Transverse colon (tissue), 4 donors: ENCODE results near the gene DDX17.

Experiments
- CTCF ChIP-seq, 5 experiments: fragments of 200-600 bp in 3 of 5; fragments of 450-650 bp in 2 of 5; sonication (generic) in 3 of 5; IDR thresholded peaks; 1 replicate in 2 of 5; 2 replicates in 3 of 5; pipeline ENCODE4 v1.5.1; 2016 to 2017; ENCODE audit warnings: antibody characterized with exemption in 5 of 5, inconsistent platforms in 3 of 5, mild to moderate bottlenecking in 2 of 5, moderate library complexity in 1 of 5
- EP300 ChIP-seq: sonication (generic); formaldehyde crosslinking; IDR thresholded peaks from one replicate; pipeline ENCODE4 v1.6.1; 2017; ENCODE audit warnings: antibody characterized with exemption, low read depth
- POLR2A ChIP-seq: fragments of 450-650 bp; IDR thresholded peaks from one replicate; pipeline ENCODE4 v1.6.1; 2016; ENCODE audit warnings: antibody characterized with exemption, mild to moderate bottlenecking, moderate library complexity
- POLR2AphosphoS5 ChIP-seq, 3 donors: sonication (generic); formaldehyde crosslinking; IDR thresholded peaks; one replicate each; pipeline ENCODE4 v1.6.1; 2016; ENCODE audit warnings: antibody characterized with exemption in 3 of 3

- TF ChIP-seq CTCF (IDR thresholded peaks at IDR 0.05) = no peak
- TF ChIP-seq POLR2A = no peak
- TF ChIP-seq EP300 = no peak
- no peak for TF ChIP-seq POLR2AphosphoS5 (IDR thresholded peaks at IDR 0.05)
Measured at GRCh38 chr22:38497869-38498268, 8.2 kb downstream of the DDX17 start.
